ENCODE data around the gene NLRP5.

GRCh38 chr19:55940306-55940705, 46.3 kb upstream of the NLRP5 start:
- TF ChIP-seq CTCF (IDR thresholded peaks at IDR 0.05; ENCODE audit: low read depth, low read length) = no peak
- TF ChIP-seq EZH2phosphoT487 (IDR thresholded peaks at IDR 0.05; ENCODE audit: low read depth) = no peak

Data from OCI-LY3 (cell line).